Gastrocnemius medialis (tissue), 4 donors: ENCODE data around the gene COL4A1.

ENCODE experiments used
- CTCF ChIP-seq, 5 experiments: fragments of 450-650 bp in 3 of 5; fragments of 200-600 bp in 2 of 5; sonication (generic) in 2 of 5; IDR thresholded peaks in 4 of 5; conservative IDR thresholded peaks in 1 of 5; 1 replicate in 4 of 5; 2 replicates in 1 of 5; pipeline ENCODE4 v1.5.1; 2016 to 2019; ENCODE audit warnings: antibody characterized with exemption in 5 of 5, mild to moderate bottlenecking in 3 of 5, moderate library complexity in 3 of 5
- POLR2A ChIP-seq, 2 donors: fragments of 450-650 bp; IDR thresholded peaks; one replicate each; pipeline ENCODE4 v1.6.1; 2017; ENCODE audit warnings: antibody characterized with exemption in 2 of 2, mild to moderate bottlenecking in 2 of 2, moderate library complexity in 2 of 2

- TF ChIP-seq POLR2A (IDR thresholded peaks at IDR 0.05) (no peak), CTCF (IDR thresholded peaks at IDR 0.05 in 4 of 5, conservative IDR thresholded peaks at IDR 0.05 in 1 of 5) (no peak)
Measured at GRCh38 chr13:110129539-110130186, 177.3 kb downstream of the COL4A1 start.
